Spleen (tissue), 11 donors: Measurements from ENCODE around the gene GABRR2. TPM values are rescaled to one million over a fixed set of nuclear protein-coding genes. Genes with fewer than 3 reads are reported as not detected.

Experiments used
- DNase-seq: peaks from one replicate; pipeline ENCODE4 v3.0.0-alpha.2; 2020
- H3K27ac ChIP-seq, 8 donors: fragments of 200-600 bp; sonication (generic) in 7 of 8; 1 replicate in 4 of 8; 2 replicates in 4 of 8; pipeline versions ENCODE4 v1.5.0 to v1.8.0; 2016 to 2021; ENCODE audit warnings: inconsistent platforms in 4 of 8, mild to moderate bottlenecking in 4 of 8, moderate library complexity in 1 of 8
- H3K27me3 ChIP-seq, 7 donors: fragments of 200-600 bp; sonication (generic) in 6 of 7; replicated peaks in 1 of 7; 1 replicate in 4 of 7; 2 replicates in 3 of 7; pipeline versions ENCODE4 v1.5.0 to v1.8.0; 2016 to 2021; ENCODE audit warnings: inconsistent platforms in 3 of 7, mild to moderate bottlenecking in 1 of 7
- H3K36me3 ChIP-seq, 6 donors: fragments of 200-600 bp; sonication (generic) in 5 of 6; 1 replicate in 4 of 6; 2 replicates in 2 of 6; pipeline versions ENCODE4 v1.5.0 to v1.8.0; 2016 to 2021; ENCODE audit warnings: inconsistent platforms in 2 of 6
- H3K4me1 ChIP-seq, 6 donors: fragments of 200-600 bp; sonication (generic) in 5 of 6; 1 replicate in 3 of 6; 2 replicates in 3 of 6; pipeline versions ENCODE4 v1.5.0 to v1.8.0; 2016 to 2021; ENCODE audit warnings: inconsistent platforms in 3 of 6
- H3K4me3 ChIP-seq, 8 donors: fragments of 200-600 bp; sonication (generic) in 7 of 8; 1 replicate in 4 of 8; 2 replicates in 4 of 8; pipeline versions ENCODE4 v1.5.0 to v1.8.0; 2016 to 2021; ENCODE audit warnings: inconsistent platforms in 4 of 8, mild to moderate bottlenecking in 4 of 8, moderate library complexity in 2 of 8
- H3K9me3 ChIP-seq, 8 donors: fragments of 200-600 bp; sonication (generic) in 7 of 8; 1 replicate in 4 of 8; 2 replicates in 4 of 8; pipeline versions ENCODE4 v1.5.0 to v1.8.0; 2016 to 2021; ENCODE audit warnings: inconsistent platforms in 4 of 8
- CTCF ChIP-seq, 11 experiments: fragments of 200-600 bp in 7 of 11; fragments of 450-650 bp in 4 of 11; sonication (generic) in 4 of 11; IDR thresholded peaks in 8 of 11; conservative IDR thresholded peaks in 3 of 11; 1 replicate in 7 of 11; 2 replicates in 4 of 11; pipeline versions ENCODE4 v1.4.0 to v1.8.0; 2016 to 2021; ENCODE audit warnings: antibody characterized with exemption in 11 of 11, inconsistent platforms in 4 of 11, mild to moderate bottlenecking in 1 of 11
- POLR2A ChIP-seq, 3 donors: fragments of 450-650 bp; IDR thresholded peaks; one replicate each; pipeline ENCODE4 v1.5.1; 2017; ENCODE audit warnings: antibody characterized with exemption in 3 of 3, mild to moderate bottlenecking in 1 of 3
- POLR2AphosphoS5 ChIP-seq, 3 donors: sonication (generic); formaldehyde crosslinking; IDR thresholded peaks; one replicate each; pipeline ENCODE4 v1.5.1; 2017; ENCODE audit warnings: antibody characterized with exemption in 3 of 3
- WGBS, 5 donors: extraction: QIAGEN DNeasy Blood & Tissue Kit in 3 of 5; methylation state at CpG; one replicate each; pipeline versions ENCODE4 v1.1.5 to v1.1.7; 2013 to 2018; 5-methylcytosine and 5-hydroxymethylcytosine counted together
- intact Hi-C: fragments of 100-400 bp; cut with DNase I; formaldehyde crosslinking; loops from one replicate; pipeline ENCODE4 v1.15.0; 2023; ENCODE audit warnings: low total_unique reads
- polyA plus RNA-seq, 3 donors: library from polyadenylated mRNA; stranded (reverse); fragments of 200-250 nt; gene quantifications; one replicate each; pipeline ENCODE4 v1.2.1, GENCODE V29; 2013
- total RNA-seq, 7 donors: library from RNA; depleted of rRNA in 3 of 7; stranded (reverse); fragments of >200 nt in 3 of 7; fragmentation: NEBNext Ultra II Directional in 4 of 7; extraction: Animal tissue kit (Norgen Biotek cat#: 25700) in 4 of 7; gene quantifications; one replicate each; pipeline versions ENCODE4 v1.1.0 to v1.2.1, GENCODE V29; 2016 to 2021
- donor health status: healthy with polysubstance abuse.
- donor health status: DM: no; HTN: no; CAD: no; lungs with moderate emphysema.
- donor health status: DM: no; HTN: no; CAD: no.
- donor health status: Bipolar disorder and iron deficiency.
- donor health status: healthy.
- donor health status: DM: no; HTN: no; CAD: no.
- donor health status: DM: yes; HTN: yes; CAD: no.

Gene GABRR2
- total and polyA plus RNA-seq, 10 donors: 0.32 to 13.0 (median 3.4) TPM

GRCh38 chr6:89272596-89272995 is 42.5 kb downstream of the GABRR2 start:
- Histone ChIP-seq H3K4me3 (no peak overlapping the region), H3K36me3 (no peaks in the 10 kb centered on the region), H3K9me3 (no peaks in the 10 kb centered on the region), H3K4me1 (peaks cover 0 to 14% (median 8%) of the 10 kb centered on the region in 6 donors), H3K27me3 (no peaks in the 10 kb centered on the region), H3K27ac (no peak overlapping the region)
- DNase-seq: no peak
- 73 to 87% (median 84%) methylated on average over 11 of the region's 11 CpGs for WGBS, 5 donors
- intact Hi-C loops: no loop called here
- no peak for TF ChIP-seq POLR2A (IDR thresholded peaks at IDR 0.05)
- no peak for TF ChIP-seq POLR2AphosphoS5 (IDR thresholded peaks at IDR 0.05)
- no peak for TF ChIP-seq CTCF (IDR thresholded peaks at IDR 0.05 in 8 of 11, conservative IDR thresholded peaks at IDR 0.05 in 3 of 11)

GRCh38 chr6:89270951-89271721 is 44.0 kb downstream of the GABRR2 start:
- 57 to 81% (median 70%) methylated on average over 13 to 14 of the region's 14 CpGs for WGBS, 5 donors
- TF ChIP-seq CTCF (IDR thresholded peaks at IDR 0.05 in 8 of 11, conservative IDR thresholded peaks at IDR 0.05 in 3 of 11) (no peak), POLR2AphosphoS5 (IDR thresholded peaks at IDR 0.05) (no peak), POLR2A (IDR thresholded peaks at IDR 0.05) (no peak)
- no peaks in the 10 kb centered on the region for H3K27me3 ChIP-seq
- peak overlapping the region in 1 of 8 donors; percentile 24 for H3K27ac ChIP-seq
- H3K4me3 ChIP-seq: no peak overlapping the region
- no peak for DNase-seq
- H3K4me1 ChIP-seq: peaks cover 0 to 14% (median 8%) of the 10 kb centered on the region in 6 donors
- H3K9me3 ChIP-seq: no peaks in the 10 kb centered on the region
- no peaks in the 10 kb centered on the region for H3K36me3 ChIP-seq
- intact Hi-C loops: no loop called here

- Histone ChIP-seq H3K36me3 (no peaks in the 10 kb centered on the region), H3K9me3 (no peaks in the 10 kb centered on the region), H3K27ac (no peak overlapping the region), H3K4me3 (no peak overlapping the region), H3K4me1 (peaks cover 0 to 14% (median 8%) of the 10 kb centered on the region in 6 donors), H3K27me3 (no peaks in the 10 kb centered on the region)
- intact Hi-C loops: no loop called here
- DNase-seq: no peak
- no peak for TF ChIP-seq POLR2AphosphoS5 (IDR thresholded peaks at IDR 0.05)
- no peak for TF ChIP-seq CTCF (IDR thresholded peaks at IDR 0.05 in 8 of 11, conservative IDR thresholded peaks at IDR 0.05 in 3 of 11)
- no peak for TF ChIP-seq POLR2A (IDR thresholded peaks at IDR 0.05)
- WGBS, 5 donors: 62 to 76% (median 67%) methylated on average over 3 of the region's 3 CpGs
Observed at GRCh38 chr6:89269981-89270380, 45.1 kb downstream of the GABRR2 start.

GRCh38 chr6:89269252-89269651 is 45.8 kb downstream of the GABRR2 start:
- DNase-seq: no peak
- H3K4me3 ChIP-seq: no peak overlapping the region
- TF ChIP-seq POLR2A (IDR thresholded peaks at IDR 0.05) (no peak), POLR2AphosphoS5 (IDR thresholded peaks at IDR 0.05) (no peak), CTCF (IDR thresholded peaks at IDR 0.05 in 8 of 11, conservative IDR thresholded peaks at IDR 0.05 in 3 of 11) (no peak)
- 82 to 95% (median 92%) methylated on average over 3 of the region's 3 CpGs for WGBS, 5 donors
- H3K27me3 ChIP-seq: no peaks in the 10 kb centered on the region
- H3K27ac ChIP-seq: no peak overlapping the region
- no peaks in the 10 kb centered on the region for H3K36me3 ChIP-seq
- H3K9me3 ChIP-seq: no peaks in the 10 kb centered on the region
- H3K4me1 ChIP-seq: peaks cover 0 to 14% (median 8%) of the 10 kb centered on the region in 6 donors
- intact Hi-C loops: no loop called here
